Neuronal stem cell (in vitro differentiated cells): ENCODE measurements around the gene NSUN6.
"Not testable (repeated sequence)": the region's sequence is repeated elsewhere in the genome, so short reads cannot be mapped to it uniquely, and the experiment has no call there.

Source experiments
- DNase-seq: peaks from one replicate; pipeline ENCODE4 v3.0.0-alpha.2; 2013; ENCODE audit warnings: low spot score
- H2AFZ ChIP-seq: one replicate; pipeline ENCODE4 v1.6.1; 2013; ENCODE audit warnings: mild to moderate bottlenecking, low read length, inconsistent platforms
- H2AK5ac ChIP-seq: 2 replicates; pipeline ENCODE4 v1.6.1; 2013; ENCODE audit warnings: low read depth, mild to moderate bottlenecking, inconsistent platforms, low read length, moderate library complexity, mixed read lengths
- H2BK120ac ChIP-seq: 2 replicates; pipeline ENCODE4 v1.6.1; 2013; ENCODE audit warnings: low read depth, mild to moderate bottlenecking, inconsistent platforms, low read length, moderate library complexity, mixed read lengths
- H2BK12ac ChIP-seq: one replicate; pipeline ENCODE4 v1.6.1; 2013; ENCODE audit warnings: low read length, inconsistent platforms
- H2BK15ac ChIP-seq: 2 replicates; pipeline ENCODE4 v1.6.1; 2013; ENCODE audit warnings: mild to moderate bottlenecking, low read length, inconsistent platforms, mixed read lengths
- H2BK5ac ChIP-seq: one replicate; pipeline ENCODE4 v1.6.1; 2013; ENCODE audit warnings: inconsistent platforms, mild to moderate bottlenecking, low read length, moderate library complexity
- H3K14ac ChIP-seq: one replicate; pipeline ENCODE4 v1.6.1; 2013; ENCODE audit warnings: low read length, inconsistent platforms
- H3K18ac ChIP-seq: 2 replicates; pipeline ENCODE4 v1.6.1; 2013; ENCODE audit warnings: low read length, inconsistent platforms
- H3K23ac ChIP-seq: 2 replicates; pipeline ENCODE4 v1.6.1; 2013; ENCODE audit warnings: low read depth, mild to moderate bottlenecking, mixed read lengths, low read length, inconsistent platforms; ENCODE audit not compliant: poor library complexity
- H3K27ac ChIP-seq: replicated peaks from 3 replicates; pipeline ENCODE4 v1.5.1; 2013; ENCODE audit warnings: low read length, inconsistent platforms
- H3K27me3 ChIP-seq, 3 experiments: 2 replicates each; pipeline ENCODE4 v1.6.1; 2013; ENCODE audit warnings: low read length in 3 of 3, mild to moderate bottlenecking in 2 of 3, inconsistent platforms in 1 of 3, low read depth in 1 of 3, mixed read lengths in 1 of 3, moderate library complexity in 1 of 3; ENCODE audit not compliant: control insufficient read depth in 3 of 3, insufficient read depth in 3 of 3
- H3K36me3 ChIP-seq, 2 donors: replicated peaks in 1 of 2; 2 replicates each; pipeline ENCODE4 v1.6.1; 2013; ENCODE audit warnings: low read length in 2 of 2; ENCODE audit not compliant: control insufficient read depth in 2 of 2, insufficient read depth in 2 of 2
- H3K4ac ChIP-seq: 2 replicates; pipeline ENCODE4 v1.6.1; 2013; ENCODE audit warnings: inconsistent platforms, mild to moderate bottlenecking, low read length, moderate library complexity
- H3K4me1 ChIP-seq, 2 donors: 1 replicate in 1 of 2; 2 replicates in 1 of 2; pipeline ENCODE4 v1.6.1; 2013; ENCODE audit warnings: low read length in 2 of 2, low read depth in 1 of 2; ENCODE audit not compliant: control insufficient read depth in 2 of 2, insufficient read depth in 1 of 2
- H3K4me2 ChIP-seq: one replicate; pipeline ENCODE4 v1.6.1; 2013; ENCODE audit warnings: mild to moderate bottlenecking, low read length, inconsistent platforms; ENCODE audit not compliant: insufficient read depth, poor library complexity, severe bottlenecking
- H3K4me3 ChIP-seq, 2 donors: 2 replicates each; pipeline ENCODE4 v1.5.1; 2013; ENCODE audit warnings: low read length in 2 of 2, mild to moderate bottlenecking in 2 of 2, inconsistent platforms in 1 of 2, moderate library complexity in 1 of 2
- H3K79me1 ChIP-seq: one replicate; pipeline ENCODE4 v1.6.1; 2013; ENCODE audit warnings: low read depth, mild to moderate bottlenecking, inconsistent platforms, low read length, moderate library complexity
- H3K9ac ChIP-seq: one replicate; pipeline ENCODE4 v1.6.1; 2013; ENCODE audit warnings: mild to moderate bottlenecking, low read depth, low read length, inconsistent platforms; ENCODE audit not compliant: poor library complexity
- H3K9me3 ChIP-seq, 2 donors: replicated peaks in 1 of 2; 2 replicates each; pipeline versions ENCODE3 to v1.6.1; 2013; ENCODE audit warnings: low read length in 2 of 2, mild to moderate bottlenecking in 2 of 2, inconsistent platforms in 1 of 2, low read depth in 1 of 2, mixed read lengths in 1 of 2, moderate library complexity in 1 of 2; ENCODE audit not compliant: control insufficient read depth in 2 of 2, insufficient read depth in 1 of 2
- H4K8ac ChIP-seq: one replicate; pipeline ENCODE4 v1.6.1; 2013; ENCODE audit warnings: low read depth, mild to moderate bottlenecking, inconsistent platforms, low read length, moderate library complexity
- H4K91ac ChIP-seq: one replicate; pipeline ENCODE4 v1.6.1; 2013; ENCODE audit warnings: low read length, low read depth, mild to moderate bottlenecking, inconsistent platforms; ENCODE audit not compliant: poor library complexity
- WGBS, 2 donors: extraction: QIAGEN DNeasy Blood & Tissue Kit; methylation state at CpG; one replicate each; pipeline ENCODE4 v1.1.7; 2013; ENCODE audit warnings: missing lambda C conversion rate in 2 of 2, mixed read lengths in 1 of 2; ENCODE audit not compliant: insufficient read length in 2 of 2, insufficient replicate concordance in 1 of 2; ENCODE audit errors: extremely low coverage in 2 of 2; 5-methylcytosine and 5-hydroxymethylcytosine counted together

Gene NSUN6

DNA sequence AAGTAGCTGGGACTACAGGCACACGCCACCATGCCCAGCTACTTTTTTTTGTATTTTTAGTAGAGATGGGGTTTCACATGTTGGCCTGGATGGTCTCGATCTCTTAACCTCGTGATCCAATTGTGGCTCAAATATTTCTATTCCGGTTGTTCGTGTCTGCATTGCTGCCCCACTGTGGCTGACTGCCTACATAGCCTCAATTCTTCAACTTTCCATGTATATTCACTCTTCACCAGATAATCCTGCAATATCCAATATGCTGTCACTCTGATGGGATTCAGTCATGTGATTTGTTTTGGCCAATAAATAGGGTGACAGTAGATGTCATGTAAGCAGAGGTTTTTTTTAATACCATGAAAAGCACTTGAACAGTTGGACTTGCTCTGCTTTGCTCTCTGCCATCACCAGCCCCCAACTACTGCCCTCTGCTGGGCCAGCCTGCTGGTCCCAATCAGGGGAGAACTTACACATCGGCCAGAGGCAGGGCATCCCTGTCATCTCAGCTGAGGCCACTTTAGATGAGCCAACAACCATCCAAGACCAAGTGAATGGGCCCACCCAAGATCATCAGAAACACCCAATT is 56.7 kb downstream of the NSUN6 start:
- no peak for DNase-seq
- Histone ChIP-seq H3K23ac (no peak overlapping the region), H3K79me1 (no peaks in the 10 kb centered on the region), H3K36me3 (peaks cover 1 to 18% of the 10 kb centered on the region in 2 donors), H2BK12ac (no peak overlapping the region), H4K91ac (no peak overlapping the region), H3K4me3 (no peak overlapping the region), H2BK5ac (no peak overlapping the region), H3K4me1 (no peaks in the 10 kb centered on the region), H2BK120ac (no peak overlapping the region), H3K27ac (no peak overlapping the region), H3K4ac (no peak overlapping the region), H2BK15ac (no peak overlapping the region), H3K18ac (no peak overlapping the region), H3K14ac (no peak overlapping the region), H2AFZ (no peak overlapping the region), H3K9me3 (no peaks in the 10 kb centered on the region), H3K27me3 (no peaks in the 10 kb centered on the region), H2AK5ac (no peak overlapping the region), H4K8ac (no peak overlapping the region), H3K4me2 (no peak overlapping the region), H3K9ac (no peak overlapping the region)
- WGBS, 2 donors = no CpG with 5 or more reads among the region's 6 CpGs

DNA sequence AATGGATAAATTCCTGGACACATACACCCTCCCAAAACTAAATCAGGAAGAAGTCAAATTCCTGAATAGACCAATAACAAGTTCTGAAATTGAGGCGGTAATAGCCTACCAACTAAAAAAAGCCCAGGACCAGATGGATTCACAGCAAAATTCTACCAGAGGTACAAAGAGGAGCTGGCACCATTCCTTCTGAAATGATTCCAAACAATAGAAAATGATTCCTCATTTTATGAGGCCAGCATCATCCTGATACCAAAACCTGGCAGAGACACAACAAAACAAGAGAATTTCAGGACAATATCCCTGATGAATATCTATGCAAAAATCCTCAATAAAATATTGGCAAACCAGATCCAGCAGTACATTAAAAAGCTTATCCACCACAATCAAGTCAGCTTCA is 60.2 kb downstream of the NSUN6 start:
- H3K14ac ChIP-seq, H3K4me3 ChIP-seq, H2BK15ac ChIP-seq, H3K4me1 ChIP-seq, H3K9me3 ChIP-seq, H3K4me2 ChIP-seq, H3K27ac ChIP-seq, H2BK12ac ChIP-seq, H2BK120ac ChIP-seq, H4K8ac ChIP-seq, H2AFZ ChIP-seq, H3K23ac ChIP-seq, H3K79me1 ChIP-seq, H3K4ac ChIP-seq, H2AK5ac ChIP-seq, H2BK5ac ChIP-seq, H3K18ac ChIP-seq, H3K27me3 ChIP-seq, DNase-seq, H3K9ac ChIP-seq, H4K91ac ChIP-seq: not testable (repeated sequence)
- peaks cover 5 to 26% of the 10 kb centered on the region in 2 donors for H3K36me3 ChIP-seq
- no CpG with 5 or more reads among the region's 1 CpG for WGBS, 2 donors

DNA sequence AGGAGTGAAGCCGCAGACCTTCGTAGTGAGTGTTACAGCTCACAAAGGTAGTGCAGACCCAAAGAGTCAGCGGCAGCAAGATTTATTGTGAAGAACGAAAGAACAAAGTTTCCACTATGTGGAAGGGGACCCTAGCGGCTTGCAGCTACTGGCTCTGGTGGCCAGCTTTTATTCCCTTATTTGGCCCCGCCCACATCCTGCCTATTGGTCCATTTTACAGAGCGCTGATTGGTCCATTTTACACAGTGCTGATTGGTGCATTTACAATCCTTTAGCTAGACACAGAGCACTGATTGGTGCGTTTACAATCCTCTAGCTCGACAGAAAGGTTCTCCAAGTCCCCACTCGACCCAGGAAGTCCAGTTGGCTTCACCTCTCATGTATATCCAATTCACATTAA is 64.8 kb downstream of the NSUN6 start:
- not testable (repeated sequence) for H3K4me2 ChIP-seq, H2BK120ac ChIP-seq, H3K18ac ChIP-seq, H3K27ac ChIP-seq, H3K4me1 ChIP-seq, H3K79me1 ChIP-seq, DNase-seq, H3K14ac ChIP-seq, H4K8ac ChIP-seq, H2BK12ac ChIP-seq, H2BK5ac ChIP-seq, H2BK15ac ChIP-seq, H3K4me3 ChIP-seq, H2AK5ac ChIP-seq, H2AFZ ChIP-seq, H3K23ac ChIP-seq, H3K9me3 ChIP-seq, H3K9ac ChIP-seq, H3K4ac ChIP-seq, H4K91ac ChIP-seq, H3K27me3 ChIP-seq
- H3K36me3 ChIP-seq = peaks cover 3 to 39% of the 10 kb centered on the region in 2 donors
- no CpG with 5 or more reads among the region's 10 CpGs for WGBS, 2 donors

DNA sequence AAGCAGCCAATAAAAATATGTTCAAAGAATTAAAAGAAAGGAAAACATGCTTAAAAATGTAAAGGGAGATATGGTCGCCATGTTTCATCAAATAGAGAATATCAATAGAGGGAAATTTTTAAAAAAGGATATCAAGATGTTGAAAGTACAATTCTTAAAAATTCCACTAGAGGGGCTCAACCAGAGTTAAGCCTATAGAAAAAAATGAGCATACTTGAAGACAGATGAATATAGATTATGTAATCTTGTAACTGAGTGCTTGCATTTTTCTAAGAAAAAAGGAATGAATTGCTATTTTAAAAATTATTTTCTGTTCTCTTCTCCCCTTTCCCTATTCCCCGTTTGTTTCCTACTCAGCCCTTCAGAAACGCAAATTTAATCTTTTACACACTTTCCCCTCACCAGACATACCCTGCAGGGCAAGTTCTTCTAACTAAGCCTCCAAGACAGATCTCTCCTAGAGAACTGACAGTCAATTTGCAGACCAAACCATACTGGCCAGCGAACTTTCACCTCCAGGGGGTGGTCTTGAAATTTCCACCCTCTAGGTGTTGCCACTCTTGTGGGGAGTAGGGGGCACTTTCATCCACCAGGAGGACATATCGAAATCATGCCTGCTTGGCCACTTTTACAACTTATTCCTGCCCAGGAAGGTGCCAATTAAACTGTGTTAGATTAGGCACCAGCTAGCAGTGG is 67.7 kb downstream of the NSUN6 start:
- H3K9me3 ChIP-seq = peaks cover 0 to 4% of the 10 kb centered on the region in 2 donors
- no peak for DNase-seq
- H3K4me1 ChIP-seq = no peaks in the 10 kb centered on the region

More for the DNA sequence above, 67.7 kb downstream of the NSUN6 start:
- Histone ChIP-seq H3K14ac (no peak overlapping the region), H3K23ac (no peak overlapping the region), H2BK12ac (no peak overlapping the region), H3K4me3 (no peak overlapping the region), H3K4ac (no peak overlapping the region), H3K79me1 (peaks cover 5% of the 10 kb centered on the region), H4K91ac (no peak overlapping the region), H2AFZ (no peak overlapping the region), H2BK5ac (no peak overlapping the region), H3K4me2 (no peak overlapping the region), H4K8ac (no peak overlapping the region), H3K36me3 (peaks cover 3 to 57% of the 10 kb centered on the region in 2 donors), H3K27ac (no peak overlapping the region), H3K9ac (no peak overlapping the region), H3K18ac (no peak overlapping the region), H3K27me3 (no peaks in the 10 kb centered on the region), H2AK5ac (no peak overlapping the region), H2BK15ac (no peak overlapping the region), H2BK120ac (no peak overlapping the region)
- no CpG with 5 or more reads among the region's 5 CpGs for WGBS, 2 donors
